Measurements from ENCODE around the gene CHST13. TPM values are rescaled to one million over a fixed set of nuclear protein-coding genes. Genes with fewer than 3 reads are reported as not detected.

The CHST13 gene
- total RNA-seq, 1 experiment from 2014 or later: not detected

Other genes starting within 250 kb of the CHST13 start
- 32.1 and 32.6 TPM in 2 replicates for gene KLF15, start 166.7 kb upstream of the CHST13 start, total RNA-seq (2021)
- not detected in 2 replicates for gene CFAP100, start 129.2 kb upstream of the CHST13 start, total RNA-seq (2021)
- 61.1 and 63.2 TPM in 2 replicates for gene ZXDC, start 48.3 kb upstream of the CHST13 start, total RNA-seq (2021)
- gene UROC1, start 6.4 kb upstream of the CHST13 start, total RNA-seq (2021): not detected in 2 replicates
- gene C3orf22, start 34.8 kb downstream of the CHST13 start, total RNA-seq (2021): not detected in 2 replicates
- 4.1 and 5.5 TPM in 2 replicates for gene TXNRD3, start 131.0 kb downstream of the CHST13 start, total RNA-seq (2021)
- gene CHCHD6, start 180.1 kb downstream of the CHST13 start, total RNA-seq (2021): 23.3 and 24.8 TPM in 2 replicates

All from A673 (cell line).